MG63 (cell line): ENCODE results near the gene BCR. TPM values are rescaled to one million over a fixed set of nuclear protein-coding genes. Genes with fewer than 3 reads are reported as not detected.

Source experiments
- DNase-seq: peaks from one replicate; pipeline ENCODE4 v3.0.0-alpha.2; 2020
- H3K27me3 ChIP-seq: fragments of 250-450 bp; sonication (Bioruptor Pico); 2 replicates; pipeline ENCODE4 v1.5.1; 2020; ENCODE audit warnings: mild to moderate bottlenecking, moderate library complexity
- H3K36me3 ChIP-seq: fragments of 250-450 bp; sonication (Bioruptor Pico); 2 replicates; pipeline ENCODE4 v1.5.1; 2020; ENCODE audit warnings: mild to moderate bottlenecking, moderate library complexity
- H3K4me3 ChIP-seq: fragments of 250-450 bp; sonication (Bioruptor Pico); 2 replicates; pipeline ENCODE4 v1.5.1; 2020; ENCODE audit warnings: mild to moderate bottlenecking, moderate library complexity
- H3K9me3 ChIP-seq: fragments of 250-450 bp; sonication (Bioruptor Pico); 2 replicates; pipeline ENCODE4 v1.5.1; 2020; ENCODE audit warnings: mild to moderate bottlenecking, moderate library complexity
- total RNA-seq: library from RNA; depleted of rRNA; stranded (reverse); fragments of >200 nt; shearing (Covaris generic); gene quantifications from 2 replicates; pipeline ENCODE4 v1.2.3, GENCODE V29; 2014; ENCODE audit warnings: low replicate concordance

BCR gene
- total RNA-seq, 1 experiment from 2014 or later = 17.3 TPM

GRCh38 chr22:23239429-23239828, 59.1 kb downstream of the BCR start:
- Histone ChIP-seq H3K9me3 (no peaks in the 10 kb centered on the region), H3K36me3 (no peaks in the 10 kb centered on the region), H3K27me3 (no peaks in the 10 kb centered on the region), H3K4me3 (no peak overlapping the region)
- no peak for DNase-seq

- DNase-seq = no peak
- Histone ChIP-seq H3K9me3 (no peaks in the 10 kb centered on the region), H3K4me3 (no peak overlapping the region), H3K36me3 (no peaks in the 10 kb centered on the region), H3K27me3 (no peaks in the 10 kb centered on the region)
These were observed 60.5 kb downstream of the BCR start for GRCh38 chr22:23240639-23241389.

DNA sequence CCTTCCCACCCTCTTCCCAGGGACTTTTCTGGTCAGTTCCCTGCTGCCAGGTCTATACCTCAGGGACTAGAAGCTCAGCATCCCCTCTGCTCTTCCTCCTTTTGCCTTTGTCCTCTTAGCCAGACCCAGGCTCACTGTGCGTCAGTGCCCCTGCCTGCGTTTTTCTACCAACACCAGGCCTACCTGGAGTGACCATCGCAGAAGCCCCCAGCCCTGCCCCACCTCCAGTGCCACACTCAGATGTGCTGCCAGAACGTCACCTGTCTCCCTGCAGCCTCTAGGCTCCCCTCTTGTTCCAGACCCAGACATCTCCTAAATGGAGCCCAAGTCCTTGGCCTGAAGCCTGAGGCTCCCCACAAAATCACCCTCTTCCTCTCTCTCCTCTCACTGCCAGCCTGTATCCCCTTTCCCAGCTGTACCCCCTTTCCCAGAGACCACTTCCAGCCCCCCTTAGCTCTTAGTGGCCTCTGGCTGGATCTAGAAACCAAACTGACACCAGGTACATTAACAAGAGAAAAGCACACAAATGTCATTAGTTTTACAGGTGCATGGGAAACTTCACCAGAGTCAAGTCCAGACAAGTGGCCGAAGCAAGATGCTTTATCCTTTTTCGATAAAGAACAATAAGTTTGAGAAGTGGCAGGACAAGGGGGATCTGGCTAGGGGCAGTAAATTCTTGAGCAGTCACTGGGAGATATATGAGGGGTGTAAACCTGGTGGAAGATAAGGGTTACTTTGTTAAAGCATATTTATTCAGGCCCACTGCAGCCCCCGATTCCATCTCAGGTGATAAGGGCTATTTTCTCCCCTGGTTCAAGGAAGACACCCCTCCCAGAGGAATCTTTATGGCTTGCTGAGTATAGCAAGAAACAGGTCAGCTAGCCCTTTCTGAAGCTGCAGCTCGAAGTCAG, 61.5 kb downstream of the BCR start:
- H3K27me3 ChIP-seq = no peaks in the 10 kb centered on the region
- DNase-seq = no peak
- H3K9me3 ChIP-seq = no peaks in the 10 kb centered on the region
- H3K4me3 ChIP-seq = no peak overlapping the region
- no peaks in the 10 kb centered on the region for H3K36me3 ChIP-seq

DNA sequence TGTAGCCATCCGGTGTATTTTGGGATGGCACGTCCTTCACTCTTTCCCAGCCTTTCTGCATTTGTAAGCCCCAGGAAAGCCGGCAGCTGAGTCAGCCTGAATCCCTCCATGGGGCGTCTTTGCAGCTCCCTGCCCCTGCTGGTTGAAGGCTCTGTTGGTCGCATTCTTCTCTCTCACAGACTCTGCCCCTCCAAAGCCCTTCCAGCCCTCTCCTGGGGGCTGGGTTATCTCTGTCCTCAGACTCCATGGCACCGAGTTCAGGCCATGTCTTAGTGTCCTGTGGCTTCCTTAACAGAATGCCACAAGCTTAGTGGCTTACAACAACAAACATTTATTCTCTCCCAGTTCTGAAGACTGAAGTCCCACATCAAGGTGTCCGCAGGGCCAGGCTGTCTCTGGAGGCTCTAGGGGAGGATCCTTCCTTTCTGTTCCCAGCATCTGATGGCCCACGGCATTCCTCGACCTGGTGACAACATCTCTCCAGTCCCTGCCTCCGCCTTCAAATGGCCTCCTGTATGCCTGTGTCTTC, 62.2 kb downstream of the BCR start:
- DNase-seq = peak; percentile 36
- H3K36me3 ChIP-seq = no peaks in the 10 kb centered on the region
- no peaks in the 10 kb centered on the region for H3K9me3 ChIP-seq
- H3K4me3 ChIP-seq = no peak overlapping the region
- H3K27me3 ChIP-seq = no peaks in the 10 kb centered on the region

DNA sequence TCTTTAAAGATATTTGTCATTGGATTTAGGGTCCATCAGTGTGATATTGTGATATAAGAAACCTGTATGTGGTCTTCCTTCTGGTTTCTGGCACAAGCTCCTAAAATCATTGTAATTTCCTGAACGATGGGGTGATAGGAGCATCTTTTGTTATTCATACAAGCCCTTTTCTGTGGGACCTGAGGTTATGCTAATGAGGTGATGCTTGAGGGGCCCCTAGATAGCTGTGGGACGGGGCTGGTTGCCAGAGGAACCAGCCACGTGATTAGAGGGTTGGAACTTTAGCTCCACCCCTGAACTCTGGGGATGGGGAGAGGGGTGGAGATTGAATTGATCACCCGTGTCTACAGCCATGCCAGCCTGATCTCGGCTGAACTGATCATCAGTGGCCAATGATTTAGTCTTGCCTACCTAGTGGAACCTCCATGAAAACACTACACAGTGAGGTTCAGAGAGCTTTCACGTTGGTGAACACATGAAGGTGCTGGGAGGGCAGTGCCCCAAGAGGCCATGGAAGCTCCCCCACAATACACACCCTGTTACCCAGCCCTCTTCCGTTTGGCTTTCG, 62.8 kb downstream of the BCR start:
- Histone ChIP-seq H3K9me3 (no peaks in the 10 kb centered on the region), H3K27me3 (no peaks in the 10 kb centered on the region), H3K4me3 (no peak overlapping the region), H3K36me3 (no peaks in the 10 kb centered on the region)
- no peak for DNase-seq

DNA sequence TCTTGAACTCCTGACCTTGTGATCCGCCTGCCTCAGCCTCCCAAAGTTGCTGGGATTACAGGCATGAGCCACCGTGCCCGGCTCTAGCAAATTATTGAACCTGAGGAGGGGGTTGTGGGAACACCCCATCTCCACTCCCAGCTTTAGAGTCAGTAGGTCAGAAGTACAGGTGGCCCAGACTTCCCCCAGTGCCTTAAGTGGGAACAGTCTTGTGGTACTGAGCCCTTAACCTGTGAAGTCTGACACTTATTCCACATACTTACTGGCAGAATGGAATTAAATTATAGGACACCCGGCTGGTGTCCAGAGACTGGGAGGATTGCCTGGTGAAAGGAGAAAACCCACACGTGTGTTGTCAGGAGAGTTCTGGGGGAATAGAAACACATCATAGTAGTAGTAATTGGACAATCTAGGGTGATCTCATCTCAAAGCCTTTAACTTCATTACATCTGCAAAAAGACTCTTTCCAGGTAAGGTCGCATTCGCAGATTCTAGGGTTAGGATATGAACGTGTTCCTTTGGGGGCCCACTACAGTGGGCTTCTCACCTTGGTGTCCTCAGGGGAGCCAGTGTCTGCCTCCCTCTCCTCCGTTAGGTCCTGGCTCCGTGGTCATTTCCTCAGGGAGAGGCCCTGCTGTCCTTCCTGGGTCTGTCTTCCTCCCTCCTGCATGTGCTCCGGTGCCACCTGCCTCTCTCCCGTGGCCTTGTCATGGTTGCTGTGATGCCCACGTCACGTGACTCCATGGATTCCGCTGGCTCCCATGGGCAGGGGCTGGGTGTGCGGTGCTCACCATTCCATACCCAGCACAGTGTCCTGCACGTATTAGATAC, 63.8 kb downstream of the BCR start:
- no peak for DNase-seq
- no peak overlapping the region for H3K4me3 ChIP-seq

GRCh38 chr22:23244690-23245044, 64.4 kb downstream of the BCR start:
- Histone ChIP-seq H3K36me3 (no peaks in the 10 kb centered on the region), H3K27me3 (no peaks in the 10 kb centered on the region), H3K9me3 (no peaks in the 10 kb centered on the region), H3K4me3 (no peak overlapping the region)
- no peak for DNase-seq

More for the DNA sequence above, 63.8 kb downstream of the BCR start:
- Histone ChIP-seq H3K9me3 (no peaks in the 10 kb centered on the region), H3K36me3 (no peaks in the 10 kb centered on the region), H3K27me3 (no peaks in the 10 kb centered on the region)

GRCh38 chr22:23245045-23245798, 64.9 kb downstream of the BCR start:
- peak; percentile 80 for DNase-seq
- no peaks in the 10 kb centered on the region for H3K27me3 ChIP-seq
- H3K36me3 ChIP-seq = no peaks in the 10 kb centered on the region
- H3K4me3 ChIP-seq = no peak overlapping the region
- H3K9me3 ChIP-seq = no peaks in the 10 kb centered on the region

- DNase-seq = no peak
- no peaks in the 10 kb centered on the region for H3K36me3 ChIP-seq
- H3K27me3 ChIP-seq = no peaks in the 10 kb centered on the region
- no peaks in the 10 kb centered on the region for H3K9me3 ChIP-seq
- H3K4me3 ChIP-seq = no peak overlapping the region
These were observed 65.5 kb downstream of the BCR start for GRCh38 chr22:23245799-23246136.

DNA sequence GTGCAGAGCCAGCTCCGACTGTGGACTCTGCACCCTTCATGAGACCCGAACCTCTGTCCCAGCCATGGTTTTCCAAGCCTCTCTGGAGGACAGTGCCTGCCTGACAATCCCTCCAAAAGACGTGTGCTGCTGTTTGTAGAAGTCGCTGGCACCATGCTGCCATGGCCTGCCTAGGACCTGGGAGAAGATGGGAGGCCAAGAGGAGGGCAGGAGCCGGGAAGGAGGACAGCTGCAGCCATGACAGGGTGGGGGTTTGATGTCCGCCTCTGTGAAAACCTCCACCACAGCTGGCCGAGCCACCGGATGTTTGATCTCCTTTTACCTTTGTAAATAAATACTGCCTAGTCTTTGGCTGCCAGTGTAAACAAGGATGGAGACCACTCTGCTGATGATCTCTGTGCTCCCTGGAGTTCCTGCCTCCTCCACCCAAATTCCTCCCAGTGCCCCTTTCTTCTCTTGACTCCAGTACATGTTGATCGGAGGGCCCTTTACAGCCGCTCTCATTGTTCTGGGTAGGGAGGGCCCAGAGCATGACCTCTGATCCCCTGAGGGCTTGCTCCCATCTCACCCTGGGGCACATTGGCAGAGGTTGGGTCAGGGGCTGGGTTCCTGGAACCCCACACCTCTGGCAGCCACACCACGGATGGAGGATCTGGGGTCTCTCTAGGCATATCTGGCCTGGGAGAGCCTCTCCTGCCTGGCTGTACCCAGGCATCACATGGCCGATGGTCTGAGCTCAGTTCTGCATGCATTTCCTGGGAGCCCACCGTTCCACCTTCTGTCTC, 66.9 kb downstream of the BCR start:
- no peaks in the 10 kb centered on the region for H3K27me3 ChIP-seq
- no peaks in the 10 kb centered on the region for H3K36me3 ChIP-seq
- no peak for DNase-seq
- no peak overlapping the region for H3K4me3 ChIP-seq
- H3K9me3 ChIP-seq = no peaks in the 10 kb centered on the region

GRCh38 chr22:23248583-23248982, 68.3 kb downstream of the BCR start:
- no peaks in the 10 kb centered on the region for H3K36me3 ChIP-seq
- no peak for DNase-seq

GRCh38 chr22:23250056-23250784, 69.9 kb downstream of the BCR start:
- no peak for DNase-seq
- H3K36me3 ChIP-seq = no peaks in the 10 kb centered on the region
- no peaks in the 10 kb centered on the region for H3K9me3 ChIP-seq

More at GRCh38 chr22:23248583-23248982, 68.3 kb downstream of the BCR start:
- H3K27me3 ChIP-seq = no peaks in the 10 kb centered on the region
- H3K9me3 ChIP-seq = no peaks in the 10 kb centered on the region
- H3K4me3 ChIP-seq = no peak overlapping the region

DNA sequence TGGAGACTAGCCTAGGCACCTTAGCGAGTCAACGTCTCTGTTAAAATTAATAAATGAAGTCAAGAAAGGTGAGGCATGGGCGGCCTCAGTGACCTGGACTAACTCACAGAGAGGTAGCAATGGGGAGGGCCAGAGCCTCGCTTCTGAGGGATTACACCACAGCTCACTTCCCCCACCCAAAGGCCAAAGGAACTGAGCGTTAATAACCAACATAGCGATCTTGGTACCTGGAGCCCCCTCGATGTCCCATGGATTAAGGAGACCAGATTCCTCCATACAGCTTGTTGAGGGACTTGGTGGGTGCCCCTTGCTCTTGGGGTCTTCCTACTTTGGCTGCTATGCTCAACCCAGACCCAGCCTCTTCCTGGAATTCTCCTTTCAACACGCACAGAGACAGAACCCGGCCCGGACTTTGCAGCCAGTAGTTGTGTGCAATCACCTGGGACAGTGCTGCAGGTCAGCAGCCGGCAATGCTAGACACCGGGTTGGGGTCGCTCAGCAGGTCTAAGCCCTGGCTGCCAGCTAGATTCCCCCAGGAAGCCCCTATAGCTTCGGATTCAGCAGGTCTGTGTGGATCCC, 70.6 kb downstream of the BCR start:
- H3K9me3 ChIP-seq = no peaks in the 10 kb centered on the region
- H3K36me3 ChIP-seq = no peaks in the 10 kb centered on the region
- H3K27me3 ChIP-seq = no peaks in the 10 kb centered on the region
- DNase-seq = no peak
- no peak overlapping the region for H3K4me3 ChIP-seq

More at GRCh38 chr22:23250056-23250784, 69.9 kb downstream of the BCR start:
- Histone ChIP-seq H3K27me3 (no peaks in the 10 kb centered on the region), H3K4me3 (no peak overlapping the region)

DNA sequence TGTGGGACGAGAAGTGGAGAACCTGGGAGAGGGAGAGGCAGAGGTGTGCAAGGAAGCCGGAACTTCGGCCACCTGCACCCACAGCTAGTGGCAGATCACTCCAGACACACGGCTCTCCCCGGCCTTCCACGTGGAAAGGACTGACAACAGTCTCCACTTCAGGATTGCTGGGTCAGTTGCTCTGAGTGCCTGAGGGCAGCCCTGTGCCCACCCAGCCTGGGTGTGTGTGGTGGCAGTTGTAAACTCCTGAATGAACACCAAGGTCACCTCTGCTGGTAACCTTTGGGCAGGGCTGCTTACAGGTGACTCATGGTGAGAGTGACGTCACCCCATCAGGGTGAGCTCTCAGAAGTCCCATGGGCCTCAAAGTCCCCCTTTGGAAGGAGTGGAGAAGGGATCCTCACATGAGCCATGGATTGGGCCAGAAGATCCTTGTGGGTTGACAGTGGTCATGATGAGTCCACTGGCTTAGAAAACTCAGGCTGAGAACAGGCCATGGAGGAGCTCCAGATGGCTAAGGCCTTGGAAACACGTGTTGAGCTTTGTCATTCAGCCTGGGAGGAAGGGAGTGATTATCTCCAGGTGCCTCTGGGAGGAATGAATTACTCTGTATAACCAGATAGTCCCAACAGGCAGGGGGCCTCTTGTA, 71.3 kb downstream of the BCR start:
- peak; percentile 14 for DNase-seq
- Histone ChIP-seq H3K9me3 (no peaks in the 10 kb centered on the region), H3K27me3 (no peaks in the 10 kb centered on the region), H3K4me3 (no peak overlapping the region), H3K36me3 (no peaks in the 10 kb centered on the region)
